GM12874 (cell line): Measurements from ENCODE around the gene IL1F10.

Experiments used
- CTCF ChIP-seq: IDR thresholded peaks from 2 replicates; pipeline ENCODE4 v1.5.1; 2011; ENCODE audit warnings: low read depth, mild to moderate bottlenecking, control low read depth, low read length, moderate library complexity; ENCODE audit not compliant: insufficient read depth

The IL1F10 gene

GRCh38 chr2:113123726-113124125, 56.0 kb downstream of the IL1F10 start:
- TF ChIP-seq CTCF, result no peak

DNA sequence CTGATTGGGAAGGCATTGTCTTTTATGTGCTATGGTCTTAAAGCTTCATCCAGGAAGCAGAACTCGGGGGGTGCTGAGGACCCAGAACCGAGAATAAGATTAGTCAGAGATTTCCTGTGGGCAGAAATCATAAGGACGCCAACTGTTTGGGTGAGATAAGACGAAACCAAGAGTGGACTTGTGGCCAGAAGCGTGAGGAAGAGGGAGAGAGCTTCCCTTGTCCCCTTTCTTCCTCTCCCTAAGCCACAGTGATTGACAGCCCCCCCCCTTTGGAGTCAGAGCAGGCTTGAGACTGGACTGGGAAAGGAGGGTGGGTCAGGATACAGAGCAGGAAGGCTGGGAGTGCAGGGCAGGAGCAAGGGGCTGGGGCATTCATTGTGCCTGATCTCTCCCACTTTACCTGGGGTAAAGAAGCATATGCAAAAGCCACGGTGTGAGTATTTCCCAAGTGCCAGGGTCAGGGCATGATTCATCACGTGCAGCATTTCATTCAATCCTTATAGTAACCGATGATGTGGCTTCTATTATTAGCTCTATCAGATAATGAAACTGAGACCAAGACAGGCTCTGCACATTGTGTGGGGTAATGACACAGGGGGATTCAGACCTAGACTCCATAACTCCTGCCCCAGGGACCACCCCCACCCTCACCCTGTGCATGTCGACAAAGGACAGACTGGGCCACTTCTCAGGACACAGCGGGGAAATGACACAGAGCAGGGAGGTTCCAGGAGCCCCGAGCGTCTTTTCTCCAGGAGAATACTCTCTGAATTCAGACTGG, 56.6 kb downstream of the IL1F10 start:
- no peak for TF ChIP-seq CTCF
